ENCODE measurements around the gene GJC1.

The GJC1 gene

DNA sequence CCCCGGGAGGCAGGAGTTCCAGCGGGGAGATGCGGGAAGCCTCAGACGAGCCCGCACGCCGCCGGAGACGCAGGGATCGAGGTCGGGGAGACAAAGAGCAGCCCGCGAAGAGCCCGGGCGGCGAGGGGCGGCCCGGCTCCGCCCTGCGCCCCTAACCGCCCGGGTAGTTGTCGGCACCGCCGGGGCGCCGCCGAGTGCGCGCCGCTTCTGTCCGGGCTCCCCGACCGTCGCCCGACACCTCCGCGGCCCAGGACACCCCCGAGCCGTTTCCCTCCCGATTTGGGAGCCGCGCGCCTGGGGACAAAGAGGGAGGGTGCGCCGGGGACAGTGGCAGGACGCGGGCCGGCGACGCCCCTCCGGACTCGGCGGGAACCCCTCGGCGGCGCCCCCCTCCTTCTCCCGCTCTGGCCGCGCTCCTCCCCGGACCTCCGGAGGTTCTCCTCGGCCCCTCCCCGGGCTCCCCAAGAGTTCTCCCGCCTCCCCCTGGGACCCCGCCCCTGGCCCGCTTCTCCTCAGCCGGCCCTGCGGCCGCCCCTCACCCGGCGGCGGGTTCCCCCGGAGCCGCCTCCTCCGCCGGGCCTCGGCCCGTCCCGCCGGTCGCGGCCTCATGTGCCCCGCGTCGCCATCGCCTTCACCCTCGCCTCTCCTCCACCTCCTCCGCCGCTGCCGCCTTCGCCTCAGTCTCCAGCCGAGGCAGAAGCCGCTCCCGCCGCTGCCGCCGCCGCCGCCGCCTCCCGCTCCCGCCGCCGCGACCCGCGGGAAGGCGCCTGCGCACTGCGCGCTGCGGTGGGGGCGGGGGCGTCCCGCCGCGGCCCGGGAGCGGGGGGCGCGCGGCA is at the start of gene GJC1:
TSS of gene GJC1 (minus strand) at position 765 of the 836 bp plus-strand sequence. CDS start 24,470 bp downstream, outside the sequence.
- no peak for FAIRE-seq

DNA sequence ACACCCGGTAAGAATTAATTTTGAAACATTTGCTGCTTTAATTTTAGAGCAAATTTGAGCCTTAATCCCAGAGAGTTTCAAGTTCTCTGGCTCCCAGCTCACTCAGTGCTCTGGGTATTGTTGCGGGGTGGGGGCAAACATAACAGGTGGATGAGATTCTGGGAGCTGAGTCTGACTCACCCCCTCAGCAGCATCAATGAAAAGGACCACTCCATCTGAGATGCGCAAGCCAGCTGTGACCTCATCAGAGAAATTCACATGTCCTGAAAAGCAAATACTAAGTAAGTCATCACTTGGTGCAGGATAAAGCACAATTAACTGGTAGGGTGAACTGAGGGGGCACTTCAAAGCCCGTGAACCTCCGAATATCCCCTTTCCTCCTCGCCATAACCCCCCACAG is 49.3 kb upstream of the GJC1 start:
- no peak for FAIRE-seq

DNA sequence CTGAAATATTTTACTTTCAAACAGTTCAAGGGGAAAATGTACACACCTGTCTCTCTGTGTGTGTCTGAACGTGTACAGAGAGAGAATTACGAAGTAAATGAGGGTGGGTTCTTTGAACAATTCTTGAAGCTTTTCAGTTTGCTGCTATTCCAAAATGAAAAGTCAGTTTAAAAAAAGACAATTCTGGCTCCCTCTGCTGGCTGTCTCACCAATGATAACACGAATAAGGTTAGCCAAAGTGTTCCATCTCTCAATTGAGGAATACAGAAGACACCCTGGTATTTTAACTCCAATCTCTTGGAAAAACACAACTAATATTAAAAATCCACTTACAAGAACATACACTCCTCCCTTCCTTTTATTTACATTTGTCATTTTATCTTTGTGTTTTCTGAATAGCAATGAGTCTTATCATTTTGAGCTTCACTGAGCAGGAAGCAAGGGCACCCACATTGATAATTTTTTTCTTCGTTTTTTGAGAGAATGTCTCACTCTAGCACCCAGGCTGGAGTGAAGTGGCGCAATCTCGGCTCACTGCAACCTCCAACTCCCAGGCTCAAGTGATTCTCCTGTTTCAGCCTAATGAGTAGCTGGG is 48.6 kb upstream of the GJC1 start:
- peak; percentile 96 for FAIRE-seq

- no peak for FAIRE-seq
Measured at GRCh38 chr17:44877121-44877520, 47.0 kb upstream of the GJC1 start.

DNA sequence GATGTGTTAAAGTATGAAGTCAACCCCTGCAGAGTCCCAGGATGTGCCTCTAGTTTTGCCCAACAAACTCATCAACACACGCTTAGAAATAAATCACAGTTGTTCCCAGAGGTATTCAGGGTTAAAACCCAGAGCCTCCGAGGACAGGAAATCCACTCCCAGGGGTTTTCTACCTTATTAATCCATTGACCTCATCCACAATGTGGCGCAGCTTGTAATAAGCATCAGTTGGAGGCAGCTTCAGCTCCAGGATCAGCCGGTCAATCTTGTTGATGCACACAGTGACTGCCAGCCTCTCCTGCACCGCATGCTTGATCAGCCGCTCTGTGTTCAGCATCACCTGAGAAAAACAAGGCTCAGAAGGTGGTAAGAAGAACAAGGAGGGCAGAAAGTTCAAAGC is 45.7 kb upstream of the GJC1 start:
- FAIRE-seq, result no peak

DNA sequence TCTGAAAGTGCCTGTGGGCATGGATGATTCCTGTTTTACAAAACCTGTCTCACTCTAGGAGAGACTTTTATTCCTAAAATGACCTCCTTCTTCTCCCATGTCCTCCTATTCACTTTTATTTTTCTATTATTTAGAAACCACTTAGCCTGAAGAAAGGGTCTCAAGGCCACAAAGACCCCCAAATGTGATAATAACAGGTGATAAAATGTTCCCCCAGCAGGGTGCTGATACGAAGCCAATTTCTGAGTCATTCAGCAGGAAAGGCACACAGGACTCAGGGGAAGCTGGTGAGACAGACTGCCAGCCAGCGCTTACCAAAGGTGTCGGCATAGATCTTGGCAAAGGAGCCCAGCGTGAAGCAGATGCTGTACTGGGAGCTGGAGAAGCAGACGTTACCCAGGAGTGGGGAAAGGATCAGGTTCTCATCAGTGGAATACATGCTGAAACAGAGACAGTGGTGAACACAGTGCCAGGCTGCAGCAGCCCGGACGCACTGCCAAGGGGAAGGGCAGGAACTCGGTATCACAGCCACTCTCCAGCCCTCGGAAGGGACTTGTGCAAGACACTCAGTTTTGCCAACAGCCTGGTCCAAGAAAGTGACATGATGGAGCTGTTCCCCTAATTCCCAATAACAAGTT is 42.2 kb upstream of the GJC1 start:
- no peak for FAIRE-seq

DNA sequence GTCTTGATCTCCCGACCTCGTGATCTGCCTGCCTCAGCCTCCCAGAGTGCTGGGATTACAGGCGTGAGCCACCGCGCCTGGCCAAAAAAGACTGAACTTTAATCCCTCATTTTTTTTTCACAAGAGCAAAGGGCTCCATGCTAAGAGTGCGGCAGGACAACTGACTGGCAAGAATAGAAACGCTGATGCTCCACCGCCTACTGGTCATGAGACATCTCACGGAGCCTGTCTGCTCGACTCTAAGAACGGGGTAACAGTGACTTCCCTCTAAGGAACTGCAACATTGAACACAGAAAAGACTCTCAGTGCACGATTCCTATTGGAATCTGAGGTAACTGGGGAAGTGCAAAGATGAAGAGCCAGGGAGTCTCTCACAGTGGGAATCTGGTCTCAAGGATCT is 41.5 kb upstream of the GJC1 start:
- no peak for FAIRE-seq

GRCh38 chr17:44867841-44868240 is 37.8 kb upstream of the GJC1 start:
- no peak for FAIRE-seq

- no peak for FAIRE-seq
Measured at GRCh38 chr17:44865931-44866330, 35.8 kb upstream of the GJC1 start.

DNA sequence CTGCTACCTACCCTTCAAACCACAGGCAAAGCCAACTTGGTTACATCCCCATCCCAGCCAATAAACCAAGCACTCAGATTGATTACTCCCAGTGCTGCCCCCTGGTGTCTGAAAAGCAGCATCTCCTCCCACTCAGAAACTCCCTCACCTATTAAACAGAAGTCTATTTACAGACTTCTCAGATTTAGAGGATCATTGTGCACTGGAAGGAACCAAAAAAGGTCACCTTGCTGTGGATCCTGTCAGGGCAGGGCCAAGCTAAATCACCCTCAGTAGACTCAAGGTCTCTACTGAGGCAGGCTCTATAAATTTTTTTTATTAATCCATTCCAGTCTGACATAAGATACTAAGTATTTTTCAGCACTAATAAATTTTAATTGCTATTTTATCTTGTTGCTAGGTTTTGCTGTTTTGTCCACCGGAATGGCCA is 35.2 kb upstream of the GJC1 start:
- FAIRE-seq, result peak; percentile 60

- FAIRE-seq, result no peak
Measured at GRCh38 chr17:44864831-44865230, 34.7 kb upstream of the GJC1 start.

DNA sequence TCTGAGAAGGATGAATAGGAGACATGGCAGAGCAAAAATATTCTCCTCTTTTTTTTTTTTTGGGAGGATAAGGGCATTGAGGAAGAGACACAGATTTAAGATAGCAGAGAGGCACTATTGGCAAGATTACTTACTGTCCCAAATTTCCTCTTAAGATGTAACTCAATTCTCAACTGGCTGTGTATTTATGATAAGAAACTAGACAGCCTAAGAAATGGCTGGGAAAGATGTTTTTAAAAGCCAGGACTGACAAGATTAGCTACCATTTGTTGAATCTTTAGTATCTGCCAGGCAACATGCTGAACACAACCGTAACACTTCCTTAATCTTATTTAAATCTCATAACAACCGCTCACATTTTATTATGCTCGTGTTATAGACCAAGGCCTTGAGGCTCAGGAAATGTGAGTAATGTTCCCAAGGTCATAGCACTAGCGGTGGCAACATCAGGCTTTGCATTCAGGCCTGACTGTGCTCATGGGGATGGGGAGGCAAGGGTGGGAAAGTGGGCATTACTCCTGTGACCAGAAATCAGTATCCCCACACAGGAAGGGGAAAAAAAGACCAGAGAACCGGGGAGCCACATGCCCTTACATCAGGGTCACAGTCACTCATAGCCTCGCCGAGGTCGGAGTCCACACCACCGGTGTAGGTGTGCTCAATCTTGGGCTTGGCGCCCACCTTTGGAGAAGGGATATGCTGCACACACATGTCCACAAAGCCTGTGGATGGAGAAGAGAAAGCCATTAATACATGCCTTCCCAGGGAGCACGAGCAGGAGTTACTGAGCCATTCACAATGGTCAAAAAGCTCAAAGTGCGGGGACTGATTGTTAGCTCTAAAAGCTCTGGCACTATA is 33.2 kb upstream of the GJC1 start:
- no peak for FAIRE-seq

DNA sequence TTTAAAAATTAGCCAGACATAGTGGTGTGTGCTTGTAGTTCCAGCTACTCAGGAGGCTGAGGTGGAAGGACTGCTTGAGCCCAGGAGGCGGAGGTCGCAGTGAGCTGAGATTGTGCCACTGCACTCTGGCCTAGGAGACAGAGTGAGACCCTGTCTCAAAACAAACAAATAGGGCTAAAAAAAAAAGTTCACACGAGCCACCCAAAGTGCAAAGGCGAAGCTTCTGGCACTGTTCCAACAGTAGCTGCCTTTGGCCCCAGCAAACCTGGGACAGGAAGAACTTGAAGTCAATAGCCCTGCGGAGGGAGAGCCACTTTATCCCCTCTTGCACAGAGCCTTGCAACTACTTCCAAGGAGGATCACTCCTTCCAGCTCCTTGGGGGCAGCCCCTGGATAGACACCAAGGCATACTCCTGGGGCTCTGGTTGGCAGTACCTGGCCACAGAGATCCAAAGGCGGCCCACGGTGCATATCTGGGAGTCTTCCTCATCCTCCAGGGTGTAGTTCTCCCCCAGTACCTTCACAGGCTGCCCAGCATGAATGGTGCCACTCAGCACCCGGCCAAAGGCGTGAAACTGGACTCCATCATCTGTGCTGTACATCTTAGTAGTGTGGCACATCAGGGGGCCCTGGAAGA is 32.3 kb upstream of the GJC1 start:
- FAIRE-seq, result no peak

GRCh38 chr17:44859701-44860100 is 29.6 kb upstream of the GJC1 start:
- no peak for FAIRE-seq

DNA sequence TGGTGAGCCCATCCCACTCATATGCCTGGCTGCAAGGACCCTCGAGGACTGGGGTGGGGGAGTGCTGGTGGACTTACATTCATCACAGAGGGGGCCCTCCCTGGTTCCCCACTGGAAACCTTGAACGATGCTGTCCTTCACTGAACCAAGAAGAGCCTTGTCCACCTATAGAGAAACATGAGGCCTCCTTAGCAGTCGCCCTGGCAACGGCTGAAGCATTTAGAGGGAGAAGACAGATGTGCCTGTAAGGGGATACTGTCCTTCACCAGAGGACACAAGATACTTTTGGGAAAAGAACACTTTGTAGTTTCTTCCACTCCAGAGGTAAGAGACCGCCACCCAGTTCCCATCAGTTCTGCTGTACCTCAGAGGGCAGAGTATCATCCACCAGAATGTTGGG is 24.1 kb upstream of the GJC1 start:
- no peak for FAIRE-seq

- no peak for FAIRE-seq
Measured at GRCh38 chr17:44850612-44851011, 20.5 kb upstream of the GJC1 start.

GRCh38 chr17:44850025-44850424 is 19.9 kb upstream of the GJC1 start:
- no peak for FAIRE-seq

DNA sequence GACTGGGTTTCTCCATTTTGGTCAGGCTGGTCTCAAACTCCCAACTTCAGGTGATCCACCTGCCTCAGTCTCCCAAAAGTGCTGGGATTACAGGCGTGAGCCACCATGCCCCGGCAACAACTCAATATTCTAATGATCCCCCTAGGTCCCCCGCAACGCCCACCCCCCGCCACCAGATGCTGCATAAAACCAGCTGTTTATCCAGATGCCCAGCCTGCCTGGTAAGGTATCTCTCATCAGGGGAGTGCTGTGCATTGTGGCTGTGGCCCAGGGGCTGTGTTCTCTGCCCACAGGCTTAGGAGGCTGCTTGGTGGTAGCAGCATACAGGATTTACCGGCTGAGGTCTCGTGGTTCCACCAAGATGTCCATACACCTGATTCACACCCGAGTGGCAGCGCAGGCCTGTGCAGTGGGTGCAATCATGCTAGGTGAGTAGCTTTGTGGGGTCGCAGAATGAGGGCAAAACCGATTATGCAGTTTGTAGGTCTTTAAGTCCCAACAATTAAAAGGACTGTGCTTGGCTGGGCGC is 18.9 kb upstream of the GJC1 start:
- FAIRE-seq, result no peak

DNA sequence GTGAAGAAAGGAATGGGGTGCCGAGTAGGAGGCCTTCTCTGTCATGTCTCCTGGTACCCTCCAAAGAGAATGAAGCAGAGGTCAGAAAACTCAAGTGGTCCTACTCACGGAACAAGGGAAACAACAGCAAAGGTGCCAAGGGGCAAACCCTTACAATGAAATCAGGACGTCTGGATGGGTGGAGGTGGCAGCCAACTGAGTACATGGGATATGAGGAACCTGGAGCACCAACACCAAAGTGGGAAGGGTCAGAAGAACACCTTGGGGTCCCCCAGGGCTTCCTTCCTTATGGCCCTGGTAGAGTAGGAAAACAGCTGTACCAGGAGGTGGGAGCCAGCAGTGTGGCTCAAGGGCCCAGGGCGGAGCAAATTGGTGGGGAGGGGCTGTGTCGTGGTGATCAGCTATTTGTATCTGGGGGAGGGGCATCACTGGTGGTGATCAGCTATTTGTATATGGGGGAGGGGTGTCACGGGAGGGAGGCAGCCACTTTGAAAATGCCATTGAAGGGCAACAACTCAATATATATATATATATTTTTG is 18.2 kb upstream of the GJC1 start:
- no peak for FAIRE-seq

- no peak for FAIRE-seq
Measured at GRCh38 chr17:44847586-44847985, 17.5 kb upstream of the GJC1 start, which contains the start of gene HIGD1B. TSS of gene HIGD1B (plus strand) at chr17:44847883. CDS start at chr17:44848153, 270 bp downstream.

DNA sequence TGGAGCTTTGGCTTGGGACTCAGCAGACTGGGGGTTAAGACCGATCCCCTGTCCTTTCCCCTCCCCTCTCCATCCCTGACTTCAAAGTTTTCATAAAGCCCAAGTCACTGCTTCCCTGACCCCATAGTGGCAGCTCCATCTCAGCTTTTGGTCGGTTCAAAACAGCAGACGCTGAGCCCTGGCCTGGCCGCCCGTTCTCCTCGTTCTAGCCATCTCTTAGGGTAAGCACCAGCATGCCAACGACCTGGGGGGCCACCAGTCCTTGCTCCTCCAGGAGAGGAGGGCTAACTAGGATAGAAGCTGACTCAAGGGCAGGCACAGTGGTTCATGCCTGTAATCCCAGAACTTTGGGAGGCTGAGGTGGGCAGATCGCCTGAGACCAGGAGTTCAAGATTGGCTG is 16.1 kb upstream of the GJC1 start:
- FAIRE-seq, result no peak

- no peak for FAIRE-seq
Measured at GRCh38 chr17:44844390-44844830, 14.3 kb upstream of the GJC1 start.
